ENCODE measurements around the gene CRYBB1. TPM values are rescaled to one million over a fixed set of nuclear protein-coding genes. Genes with fewer than 3 reads are reported as not detected.
A peak's percentile ranks its signal among the peaks of the same experiment; 100 is the strongest.

CRYBB1 gene
- total RNA-seq, result 1 to 10 TPM; 1.0 to 1.3 TPM
- 1 to 10 TPM in 4 of 6 donors, under 1 TPM in 2; 0.79 to 1.5 (median 1.1) TPM for polyA plus RNA-seq (ENCODE audit: insufficient read length in 6 of 6)
- long read RNA-seq, donor 1, partial matches to known transcripts, result 0 of 1 reads
- long read RNA-seq, donor 1, other reads (novel, unspliced or antisense), result 0 of 1 reads
- long read RNA-seq, donor 2, result 0 reads
- long read RNA-seq, donor 3, result 0 reads
- long read RNA-seq, donor 4, partial matches to known transcripts, result 0 of 1 reads
- long read RNA-seq, donor 4, other reads (novel, unspliced or antisense), result 0 of 1 reads
- long read RNA-seq, donor 5, partial matches to known transcripts, result 0 of 1 reads
- long read RNA-seq, donor 5, other reads (novel, unspliced or antisense), result 0 of 1 reads
- long read RNA-seq, donor 6, result 0 reads
- long read RNA-seq, donor 7, partial matches to known transcripts, result 0 of 1 reads
- long read RNA-seq, donor 7, other reads (novel, unspliced or antisense), result 0 of 1 reads
- long read RNA-seq, donor 8, result 0 reads
- long read RNA-seq, donor 9, result 0 reads
- long read RNA-seq, donor 10, partial matches to known transcripts, result 0 of 5 reads
- long read RNA-seq, donor 10, other reads (novel, unspliced or antisense), result 1 of 5 reads
- long read RNA-seq, donor 11, transcript CRYBB1-203 (6 exons, 1,041 nt), result major isoform, 5 of 5 reads
- long read RNA-seq, donor 11, partial matches to known transcripts, result 0 of 5 reads
- long read RNA-seq, donor 11, other reads (novel, unspliced or antisense), result 0 of 5 reads
- long read RNA-seq, donor 12, result 0 reads

DNA sequence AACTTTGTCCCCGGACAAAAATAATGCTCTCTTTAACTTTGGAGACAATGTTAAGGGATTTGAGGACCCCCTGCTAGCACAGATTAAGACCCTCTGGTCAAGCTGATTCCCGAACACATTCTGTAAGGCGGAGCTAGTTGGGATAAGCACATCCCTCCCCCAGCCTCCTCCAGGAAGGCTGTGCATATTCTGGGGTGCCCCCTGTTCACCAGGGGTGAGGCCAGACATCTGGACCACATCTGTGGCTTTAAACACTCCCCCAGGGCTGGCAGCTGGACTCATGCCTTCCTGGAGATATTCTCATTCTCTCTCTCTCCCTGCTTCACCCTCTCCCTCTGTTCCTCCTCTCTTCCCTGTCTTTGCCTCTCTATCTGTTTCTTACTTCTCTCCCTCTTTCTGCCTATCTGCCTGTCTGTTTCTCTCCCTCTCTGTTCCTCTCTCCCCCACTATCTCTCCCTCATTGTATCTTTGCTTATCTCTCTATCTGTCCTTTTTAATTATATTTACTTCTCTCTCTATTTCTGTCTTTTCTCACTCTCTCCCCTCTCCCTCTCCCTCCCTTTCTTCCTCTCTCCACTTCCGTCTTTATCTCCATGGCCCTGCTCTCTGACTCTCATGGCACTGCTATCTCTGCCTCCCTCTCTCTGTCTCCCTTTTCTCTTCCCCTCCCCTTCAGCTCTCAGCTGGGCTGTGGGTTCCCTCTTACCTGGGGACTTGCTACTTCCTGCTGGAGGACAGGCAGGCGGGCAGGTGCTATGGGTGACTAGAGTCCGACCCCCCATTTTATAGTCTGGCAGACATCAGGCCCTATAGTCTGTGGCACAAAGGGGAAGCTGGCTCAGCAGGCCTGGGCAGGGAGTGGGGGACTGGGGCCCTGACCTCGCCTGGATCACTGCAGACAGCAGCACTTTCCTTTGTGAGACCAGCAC lies at the start of gene CRYBB1:
CRYBB1 (minus strand) TSS at position 757 of the 929 bp plus-strand sequence. CDS start 1,708 bp downstream, outside the sequence.
- Histone ChIP-seq H3K4me1 (peaks cover 0 to 36% of the 10 kb centered on the region in 2 donors), H3K4me3 (no peak within 1 kb of the TSS), H3K27me3 (peaks cover 0 to 10% of the 10 kb centered on the region in 2 donors), H3K27ac (peak within 1 kb of the TSS in 1 of 2 donors; percentile 57), H3K36me3 (no peaks in the 10 kb centered on the region), H3K9me3 (no peaks in the 10 kb centered on the region)
- DNase-seq, result peak in 2 of 4 donors; percentile 44 to 82
- intact Hi-C loops (cut with DNase I), result no loop called here
- TF ChIP-seq, protein P1, sequence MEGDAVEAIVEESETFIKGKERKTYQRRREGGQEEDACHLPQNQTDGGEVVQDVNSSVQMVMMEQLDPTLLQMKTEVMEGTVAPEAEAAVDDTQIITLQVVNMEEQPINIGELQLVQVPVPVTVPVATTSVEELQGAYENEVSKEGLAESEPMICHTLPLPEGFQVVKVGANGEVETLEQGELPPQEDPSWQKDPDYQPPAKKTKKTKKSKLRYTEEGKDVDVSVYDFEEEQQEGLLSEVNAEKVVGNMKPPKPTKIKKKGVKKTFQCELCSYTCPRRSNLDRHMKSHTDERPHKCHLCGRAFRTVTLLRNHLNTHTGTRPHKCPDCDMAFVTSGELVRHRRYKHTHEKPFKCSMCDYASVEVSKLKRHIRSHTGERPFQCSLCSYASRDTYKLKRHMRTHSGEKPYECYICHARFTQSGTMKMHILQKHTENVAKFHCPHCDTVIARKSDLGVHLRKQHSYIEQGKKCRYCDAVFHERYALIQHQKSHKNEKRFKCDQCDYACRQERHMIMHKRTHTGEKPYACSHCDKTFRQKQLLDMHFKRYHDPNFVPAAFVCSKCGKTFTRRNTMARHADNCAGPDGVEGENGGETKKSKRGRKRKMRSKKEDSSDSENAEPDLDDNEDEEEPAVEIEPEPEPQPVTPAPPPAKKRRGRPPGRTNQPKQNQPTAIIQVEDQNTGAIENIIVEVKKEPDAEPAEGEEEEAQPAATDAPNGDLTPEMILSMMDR (IDR thresholded peaks at IDR 0.05), result no peak
- ATAC-seq, result peak; percentile 71

- peaks cover 0 to 15% of the 10 kb centered on the region in 2 donors for H3K27me3 ChIP-seq
- no peaks in the 10 kb centered on the region for H3K9me3 ChIP-seq
- intact Hi-C loops (cut with DNase I), result no loop called here
- no peak overlapping the region for H3K27ac ChIP-seq
- H3K4me3 ChIP-seq, result no peak overlapping the region
- DNase-seq, result no peak
- no peaks in the 10 kb centered on the region for H3K36me3 ChIP-seq
- H3K4me1 ChIP-seq, result peaks cover 0 to 36% of the 10 kb centered on the region in 2 donors
- TF ChIP-seq, protein P1 (IDR thresholded peaks at IDR 0.05), result no peak
- no peak for ATAC-seq
Measured at GRCh38 chr22:26667140-26667539, 49.3 kb upstream of the CRYBB1 start.

- intact Hi-C loops (cut with DNase I), result no loop called here
- no peaks in the 10 kb centered on the region for H3K36me3 ChIP-seq
- peaks cover 0 to 30% of the 10 kb centered on the region in 2 donors for H3K4me1 ChIP-seq
- no peak overlapping the region for H3K4me3 ChIP-seq
- no peak for DNase-seq
- no peak for ATAC-seq
- H3K27ac ChIP-seq, result no peak overlapping the region
- peaks cover 0 to 17% of the 10 kb centered on the region in 2 donors for H3K27me3 ChIP-seq
- TF ChIP-seq, protein P1 (IDR thresholded peaks at IDR 0.05), result no peak
- H3K9me3 ChIP-seq, result no peaks in the 10 kb centered on the region
Measured at GRCh38 chr22:26665813-26666231, 48.0 kb upstream of the CRYBB1 start.

GRCh38 chr22:26663374-26663923 lies 45.6 kb upstream of the CRYBB1 start:
- ATAC-seq, result no peak
- intact Hi-C loops (cut with DNase I), result no loop called here
- peaks cover 4 to 34% of the 10 kb centered on the region in 2 donors for H3K4me1 ChIP-seq
- H3K36me3 ChIP-seq, result no peaks in the 10 kb centered on the region
- TF ChIP-seq, protein P1 (IDR thresholded peaks at IDR 0.05), result no peak
- no peak for DNase-seq
- no peak overlapping the region for H3K27ac ChIP-seq
- H3K4me3 ChIP-seq, result no peak overlapping the region
- H3K9me3 ChIP-seq, result no peaks in the 10 kb centered on the region
- peaks cover 9 to 33% of the 10 kb centered on the region in 2 donors for H3K27me3 ChIP-seq
